Endothelial cell (in vitro differentiated cells): ENCODE measurements around the gene TMEM174. TPM values are rescaled to one million over a fixed set of nuclear protein-coding genes. Genes with fewer than 3 reads are reported as not detected.

Source experiments
- DNase-seq: peaks from one replicate; pipeline ENCODE4 v3.0.0; 2021; ENCODE audit warnings: low spot score
- H3K27ac Mint-ChIP-seq: one replicate; pipeline ENCODE4 v1.8.0; 2021; ENCODE audit warnings: mixed read lengths, inconsistent platforms; ENCODE audit not compliant: unreplicated experiment
- H3K27me3 Mint-ChIP-seq: one replicate; pipeline ENCODE4 v1.8.0; 2021; ENCODE audit warnings: mild to moderate bottlenecking, moderate library complexity, mixed read lengths, inconsistent platforms; ENCODE audit not compliant: unreplicated experiment
- H3K36me3 Mint-ChIP-seq: one replicate; pipeline ENCODE4 v1.8.0; 2021; ENCODE audit warnings: mild to moderate bottlenecking, low read depth, mixed read lengths, inconsistent platforms; ENCODE audit not compliant: unreplicated experiment
- H3K4me1 Mint-ChIP-seq: one replicate; pipeline ENCODE4 v1.8.0; 2021; ENCODE audit warnings: mild to moderate bottlenecking, mixed read lengths, inconsistent platforms; ENCODE audit not compliant: unreplicated experiment
- H3K4me3 Mint-ChIP-seq: one replicate; pipeline ENCODE4 v1.8.0; 2021; ENCODE audit warnings: mild to moderate bottlenecking, mixed read lengths, inconsistent platforms; ENCODE audit not compliant: unreplicated experiment
- H3K9me3 Mint-ChIP-seq: one replicate; pipeline ENCODE4 v1.8.0; 2021; ENCODE audit warnings: mixed read lengths, inconsistent platforms; ENCODE audit not compliant: unreplicated experiment
- CTCF ChIP-seq: fragments of 200-600 bp; sonication (generic); IDR thresholded peaks from one replicate; pipeline ENCODE4 v1.5.0; 2021; ENCODE audit warnings: antibody characterized with exemption; ENCODE audit not compliant: unreplicated experiment
- long read RNA-seq: library from polyadenylated mRNA; unstranded; transcript quantifications from one replicate; pipeline ENCODE4 v2.0.0, GENCODE V29; 2020; ENCODE audit not compliant: unreplicated experiment
- total RNA-seq: library from RNA; stranded (reverse); fragmentation: NEBNext Ultra II Directional; extraction: Animal tissue kit (Norgen Biotek cat#: 25700); gene quantifications from one replicate; pipeline ENCODE4 v1.2.1, GENCODE V29; 2021; ENCODE audit not compliant: unreplicated experiment

The TMEM174 gene
- total RNA-seq, result not detected
- long read RNA-seq, result 0 reads

- Mint-ChIP-seq H3K4me1 (peaks cover 6% of the 10 kb centered on the region), H3K36me3 (no peaks in the 10 kb centered on the region), H3K9me3 (no peaks in the 10 kb centered on the region), H3K27me3 (peaks cover 1% of the 10 kb centered on the region), H3K4me3 (no peak within 1 kb of the TSS), H3K27ac (no peak within 1 kb of the TSS)
- no peak for TF ChIP-seq CTCF
- no peak for DNase-seq
These were observed at the start of gene TMEM174 for GRCh38 chr5:73172951-73173350. Gene TMEM174, plus strand, starts transcription at chr5:73173193. Its CDS starts 51 bp downstream, at chr5:73173244.

- peaks cover 5% of the 10 kb centered on the region for H3K27me3 Mint-ChIP-seq
- H3K9me3 Mint-ChIP-seq, result no peaks in the 10 kb centered on the region
- no peak for TF ChIP-seq CTCF
- H3K4me3 Mint-ChIP-seq, result no peak overlapping the region
- H3K27ac Mint-ChIP-seq, result no peak overlapping the region
- H3K36me3 Mint-ChIP-seq, result peaks cover 4% of the 10 kb centered on the region
- H3K4me1 Mint-ChIP-seq, result peaks cover 4% of the 10 kb centered on the region
- DNase-seq, result no peak
These were observed 47.7 kb upstream of the TMEM174 start for GRCh38 chr5:73125289-73125688.

- H3K4me3 Mint-ChIP-seq, result no peak overlapping the region
- H3K27me3 Mint-ChIP-seq, result peaks cover 1% of the 10 kb centered on the region
- H3K9me3 Mint-ChIP-seq, result no peaks in the 10 kb centered on the region
- H3K36me3 Mint-ChIP-seq, result no peaks in the 10 kb centered on the region
- H3K27ac Mint-ChIP-seq, result no peak overlapping the region
- TF ChIP-seq CTCF, result no peak
- DNase-seq, result no peak
- H3K4me1 Mint-ChIP-seq, result no peaks in the 10 kb centered on the region
These were observed 46.6 kb upstream of the TMEM174 start for GRCh38 chr5:73126381-73126780.

GRCh38 chr5:73126957-73127356, 46.0 kb upstream of the TMEM174 start:
- Mint-ChIP-seq H3K36me3 (no peaks in the 10 kb centered on the region), H3K27ac (no peak overlapping the region), H3K4me3 (no peak overlapping the region), H3K4me1 (no peaks in the 10 kb centered on the region), H3K27me3 (peaks cover 1% of the 10 kb centered on the region), H3K9me3 (no peaks in the 10 kb centered on the region)
- no peak for TF ChIP-seq CTCF
- no peak for DNase-seq

GRCh38 chr5:73129143-73129542, 43.9 kb upstream of the TMEM174 start:
- H3K4me1 Mint-ChIP-seq, result no peaks in the 10 kb centered on the region
- no peak for TF ChIP-seq CTCF
- no peak for DNase-seq
- no peak overlapping the region for H3K27ac Mint-ChIP-seq
- H3K4me3 Mint-ChIP-seq, result no peak overlapping the region
- H3K9me3 Mint-ChIP-seq, result no peaks in the 10 kb centered on the region
- H3K36me3 Mint-ChIP-seq, result no peaks in the 10 kb centered on the region
- H3K27me3 Mint-ChIP-seq, result peaks cover 1% of the 10 kb centered on the region
